NCI-H146 (cell line): Measurements from ENCODE around the gene CT47B1.
"Not testable (repeated sequence)": the region's sequence is repeated elsewhere in the genome, so short reads cannot be mapped to it uniquely, and the experiment has no call there.

Experiments
- DNase-seq: peaks from one replicate; lab custom pipeline; 2025; lab: John Stamatoyannopoulos, UW

CT47B1 gene

DNA sequence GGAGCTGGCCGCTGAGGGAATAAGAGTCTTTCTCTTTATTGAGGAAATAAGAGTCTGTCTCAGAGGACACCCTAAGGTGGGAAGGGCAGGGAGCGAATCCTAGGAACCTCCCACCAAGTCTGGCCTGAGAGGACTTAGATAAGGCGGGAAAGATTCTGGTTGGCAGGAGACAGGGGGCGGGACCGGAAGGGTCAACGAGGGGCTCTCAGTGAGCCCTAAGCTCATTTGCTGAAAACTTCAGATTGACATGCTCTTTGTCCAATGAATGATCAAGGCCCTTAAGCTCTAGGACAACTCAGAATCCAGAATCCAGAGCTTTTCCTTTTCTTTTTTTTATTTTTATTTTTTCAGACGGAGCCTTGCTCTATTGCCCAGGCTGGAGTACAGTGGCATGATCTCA lies at the start of gene CT47B1:
CT47B1 (minus strand) TSS at position 101 of the 400 bp plus-strand sequence. CDS start 196 bp downstream, outside the sequence.
- not testable (repeated sequence) for DNase-seq

- DNase-seq, result no peak
Observed at GRCh38 chrX:120874678-120875557, 748 bp downstream of the CT47B1 start.

- DNase-seq, result no peak
Observed at GRCh38 chrX:120857240-120857639, 18.4 kb downstream of the CT47B1 start.

GRCh38 chrX:120840827-120841226 lies 34.8 kb downstream of the CT47B1 start:
- DNase-seq, result no peak

DNA sequence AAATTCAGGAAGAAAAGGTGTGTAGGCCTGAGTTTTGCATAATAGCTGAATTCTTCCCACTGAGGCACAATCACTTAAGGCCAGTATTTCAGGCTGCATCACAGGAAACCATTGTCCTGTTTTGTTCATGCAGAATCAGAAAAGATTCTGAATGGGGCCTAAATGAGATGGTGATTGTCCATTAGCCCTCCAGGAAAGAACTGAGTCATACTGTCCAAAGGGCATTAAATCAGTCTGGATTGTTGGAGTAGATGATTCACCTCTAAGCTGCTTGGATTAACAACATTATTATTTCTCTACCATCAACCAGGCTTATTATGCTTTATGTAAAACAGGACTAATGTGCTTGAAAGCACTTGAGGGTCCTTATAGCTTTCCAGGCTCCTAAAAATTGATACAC lies 36.2 kb downstream of the CT47B1 start:
- DNase-seq, result no peak

- not testable (repeated sequence) for DNase-seq
Observed at GRCh38 chrX:120827213-120827612, 48.5 kb downstream of the CT47B1 start.

DNA sequence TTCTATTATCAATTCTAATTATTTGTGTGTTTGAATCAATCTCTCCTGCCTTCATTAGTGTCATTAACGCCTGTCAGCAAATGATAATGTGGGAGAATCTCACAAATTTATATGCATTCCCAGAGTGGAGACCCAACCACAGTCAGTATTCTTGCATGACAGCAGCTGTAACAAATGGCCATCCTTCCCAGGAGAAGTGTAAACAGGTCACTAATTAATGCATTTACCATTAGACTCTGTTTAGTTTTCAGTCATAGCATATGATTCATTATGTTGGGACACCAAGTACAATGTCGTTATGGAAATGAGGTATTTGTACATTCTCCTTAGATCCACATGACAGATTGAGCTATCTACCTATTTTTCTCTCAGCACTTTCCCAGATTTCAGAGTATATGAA lies 50.5 kb downstream of the CT47B1 start:
- no peak for DNase-seq

- DNase-seq, result no peak
Observed at GRCh38 chrX:120824021-120824420, 51.6 kb downstream of the CT47B1 start.

DNA sequence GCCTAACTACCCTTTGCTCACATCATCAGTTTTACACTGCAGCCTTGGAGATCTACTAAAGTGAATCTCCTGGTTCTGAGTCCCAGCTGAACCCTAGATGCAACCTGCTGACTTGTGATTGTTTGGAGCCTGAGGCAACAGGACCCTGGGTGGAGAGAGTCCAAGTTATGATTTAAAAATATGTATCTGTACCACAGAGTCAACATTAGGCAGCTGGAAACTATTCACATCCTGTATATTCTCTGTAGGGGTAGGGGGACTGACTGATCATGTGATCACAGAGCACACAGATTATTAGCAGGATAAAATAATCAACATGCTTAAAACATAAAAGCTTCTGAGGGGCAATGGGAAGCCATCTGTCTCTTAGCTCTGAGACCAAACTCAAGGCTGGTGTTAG lies 52.1 kb downstream of the CT47B1 start:
- DNase-seq, result no peak
